OCI-LY1 (cell line): ENCODE measurements around the gene IMPDH2.

Experiments used
- H2AFZ ChIP-seq: fragments of 200-600 bp; sonication (generic), shearing (Covaris generic); 2 replicates; pipeline ENCODE4 v1.6.0; 2014; ENCODE audit warnings: antibody characterized with exemption, mild to moderate bottlenecking, low read length
- H3F3A ChIP-seq: fragments of 200-600 bp; sonication (generic), shearing (Covaris generic); 2 replicates; pipeline ENCODE4 v1.6.0; 2014; ENCODE audit warnings: mild to moderate bottlenecking, antibody characterized with exemption, low read length, moderate library complexity; ENCODE audit not compliant: insufficient read depth
- H3K27ac ChIP-seq: fragments of 200-600 bp; sonication (generic); 2 replicates; pipeline ENCODE4 v1.5.1; 2014; ENCODE audit warnings: low read length, mixed run types, mild to moderate bottlenecking, low read depth; ENCODE audit not compliant: poor library complexity, severe bottlenecking
- H3K27me3 ChIP-seq: fragments of 200-600 bp; sonication (generic); 2 replicates; pipeline ENCODE4 v1.6.0; 2014; ENCODE audit warnings: antibody characterized with exemption, mild to moderate bottlenecking, low read length, moderate library complexity; ENCODE audit not compliant: insufficient read depth
- H3K36me3 ChIP-seq: fragments of 200-600 bp; sonication (generic); 2 replicates; pipeline ENCODE4 v1.6.1; 2014; ENCODE audit warnings: mild to moderate bottlenecking, antibody characterized with exemption, low read length, moderate library complexity, mixed read lengths; ENCODE audit not compliant: insufficient read depth
- H3K4me1 ChIP-seq: fragments of 200-600 bp; sonication (generic); 2 replicates; pipeline ENCODE4 v1.5.1; 2014; ENCODE audit warnings: mild to moderate bottlenecking, low read length, moderate library complexity; ENCODE audit not compliant: insufficient read depth, severe bottlenecking
- H3K4me2 ChIP-seq: fragments of 200-600 bp; sonication (generic), shearing (Covaris generic); 2 replicates; pipeline ENCODE4 v1.6.1; 2014; ENCODE audit warnings: low read length
- H3K4me3 ChIP-seq: fragments of 200-600 bp; sonication (generic); 2 replicates; pipeline ENCODE4 v1.5.1; 2014; ENCODE audit warnings: low read length, low read depth, mild to moderate bottlenecking, mixed read lengths; ENCODE audit not compliant: poor library complexity, severe bottlenecking
- H3K79me2 ChIP-seq: fragments of 200-600 bp; shearing (Covaris generic); 2 replicates; pipeline ENCODE4 v1.6.1; 2016; ENCODE audit warnings: mixed run types, low read length, mixed read lengths; ENCODE audit not compliant: insufficient read depth
- H3K9ac ChIP-seq: fragments of 200-600 bp; sonication (generic), shearing (Covaris generic); 2 replicates; pipeline ENCODE4 v1.6.1; 2014; ENCODE audit warnings: mild to moderate bottlenecking, low read length, mixed read lengths
- H3K9me2 ChIP-seq: fragments of 200-600 bp; sonication (generic), shearing (Covaris generic); 2 replicates; pipeline ENCODE4 v1.6.1; 2014; ENCODE audit warnings: low read depth, mild to moderate bottlenecking, low read length, mixed read lengths
- H3K9me3 ChIP-seq: fragments of 200-600 bp; shearing (Covaris generic); 2 replicates; pipeline ENCODE4 v1.6.1; 2014; ENCODE audit warnings: low read length, mixed read lengths
- H4K20me1 ChIP-seq: fragments of 200-600 bp; sonication (generic), shearing (Covaris generic); 2 replicates; pipeline ENCODE4 v1.6.0; 2016; ENCODE audit warnings: mild to moderate bottlenecking, low read length; ENCODE audit not compliant: insufficient read depth
- EZH2 ChIP-seq: fragments of 200-600 bp; sonication (generic), shearing (Covaris generic); IDR thresholded peaks from 2 replicates; pipeline ENCODE4 v1.8.0; 2017; ENCODE audit warnings: borderline replicate concordance, mixed run types, mild to moderate bottlenecking, antibody characterized with exemption, low read length, moderate library complexity, mixed read lengths
- TF ChIP-seq, protein P1 (sequence below): fragments of 200-600 bp; sonication (generic), shearing (Covaris generic); IDR thresholded peaks from 2 replicates; pipeline ENCODE4 v1.5.1; 2017; ENCODE audit warnings: mild to moderate bottlenecking, antibody characterized with exemption, low read length, moderate library complexity, mixed read lengths

Gene IMPDH2

GRCh38 chr3:49023775-49024174 lies 5.4 kb downstream of the IMPDH2 start:
- no peak overlapping the region for H3K4me3 ChIP-seq
- peaks cover 58% of the 10 kb centered on the region for H3K36me3 ChIP-seq
- no peaks in the 10 kb centered on the region for H3K9me2 ChIP-seq
- no peak for TF ChIP-seq EZH2
- TF ChIP-seq, protein P1, sequence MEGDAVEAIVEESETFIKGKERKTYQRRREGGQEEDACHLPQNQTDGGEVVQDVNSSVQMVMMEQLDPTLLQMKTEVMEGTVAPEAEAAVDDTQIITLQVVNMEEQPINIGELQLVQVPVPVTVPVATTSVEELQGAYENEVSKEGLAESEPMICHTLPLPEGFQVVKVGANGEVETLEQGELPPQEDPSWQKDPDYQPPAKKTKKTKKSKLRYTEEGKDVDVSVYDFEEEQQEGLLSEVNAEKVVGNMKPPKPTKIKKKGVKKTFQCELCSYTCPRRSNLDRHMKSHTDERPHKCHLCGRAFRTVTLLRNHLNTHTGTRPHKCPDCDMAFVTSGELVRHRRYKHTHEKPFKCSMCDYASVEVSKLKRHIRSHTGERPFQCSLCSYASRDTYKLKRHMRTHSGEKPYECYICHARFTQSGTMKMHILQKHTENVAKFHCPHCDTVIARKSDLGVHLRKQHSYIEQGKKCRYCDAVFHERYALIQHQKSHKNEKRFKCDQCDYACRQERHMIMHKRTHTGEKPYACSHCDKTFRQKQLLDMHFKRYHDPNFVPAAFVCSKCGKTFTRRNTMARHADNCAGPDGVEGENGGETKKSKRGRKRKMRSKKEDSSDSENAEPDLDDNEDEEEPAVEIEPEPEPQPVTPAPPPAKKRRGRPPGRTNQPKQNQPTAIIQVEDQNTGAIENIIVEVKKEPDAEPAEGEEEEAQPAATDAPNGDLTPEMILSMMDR = no peak
- H3K79me2 ChIP-seq = peaks cover 13% of the 10 kb centered on the region; the same call in 1 of the 2 replicates
- no peaks in the 10 kb centered on the region for H3K27me3 ChIP-seq
- no peak overlapping the region for H2AFZ ChIP-seq
- no peaks in the 10 kb centered on the region for H3F3A ChIP-seq
- H3K27ac ChIP-seq = no peak overlapping the region
- no peak overlapping the region for H3K4me2 ChIP-seq
- H3K9ac ChIP-seq = no peak overlapping the region
- peaks cover 63% of the 10 kb centered on the region for H3K4me1 ChIP-seq
- H3K9me3 ChIP-seq = no peaks in the 10 kb centered on the region
- H4K20me1 ChIP-seq = no peaks in the 10 kb centered on the region

DNA sequence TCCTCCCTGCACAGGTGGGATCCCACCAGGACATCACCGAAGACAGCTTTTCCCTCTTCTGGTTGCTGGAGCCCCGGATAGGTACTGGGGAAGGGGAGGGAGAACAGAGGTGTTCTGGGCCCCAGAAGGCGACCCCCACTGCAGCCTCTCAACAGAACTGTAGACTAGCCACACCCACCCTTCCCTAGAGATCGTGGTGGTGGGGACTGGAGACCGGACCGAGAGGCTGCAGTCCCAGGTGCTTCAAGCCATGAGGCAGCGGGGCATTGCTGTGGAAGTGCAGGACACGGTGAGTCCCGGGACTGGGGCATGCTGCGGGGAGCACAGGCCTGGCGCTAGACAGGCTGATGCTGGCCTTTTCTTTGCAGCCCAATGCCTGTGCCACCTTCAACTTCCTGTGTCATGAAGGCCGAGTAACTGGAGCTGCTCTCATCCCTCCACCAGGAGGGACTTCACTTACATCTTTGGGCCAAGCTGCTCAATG lies 6.5 kb downstream of the IMPDH2 start:
- H3K27me3 ChIP-seq = no peaks in the 10 kb centered on the region
- H2AFZ ChIP-seq = no peak overlapping the region
- H4K20me1 ChIP-seq = no peaks in the 10 kb centered on the region
- peak overlapping the region; percentile 95 for H3K4me3 ChIP-seq
- H3K9me2 ChIP-seq = no peaks in the 10 kb centered on the region
- peak overlapping the region; percentile 91 for H3K9ac ChIP-seq
- no peaks in the 10 kb centered on the region for H3K9me3 ChIP-seq
- no peaks in the 10 kb centered on the region for H3F3A ChIP-seq
- TF ChIP-seq, protein P1 = no peak
- TF ChIP-seq EZH2 = no peak
- peaks cover 58% of the 10 kb centered on the region for H3K4me1 ChIP-seq
- peaks cover 13% of the 10 kb centered on the region; the same call in 1 of the 2 replicates for H3K79me2 ChIP-seq
- peaks cover 47% of the 10 kb centered on the region for H3K36me3 ChIP-seq
- peak overlapping the region; percentile 98 for H3K4me2 ChIP-seq
- peak overlapping the region; percentile 96 for H3K27ac ChIP-seq

DNA sequence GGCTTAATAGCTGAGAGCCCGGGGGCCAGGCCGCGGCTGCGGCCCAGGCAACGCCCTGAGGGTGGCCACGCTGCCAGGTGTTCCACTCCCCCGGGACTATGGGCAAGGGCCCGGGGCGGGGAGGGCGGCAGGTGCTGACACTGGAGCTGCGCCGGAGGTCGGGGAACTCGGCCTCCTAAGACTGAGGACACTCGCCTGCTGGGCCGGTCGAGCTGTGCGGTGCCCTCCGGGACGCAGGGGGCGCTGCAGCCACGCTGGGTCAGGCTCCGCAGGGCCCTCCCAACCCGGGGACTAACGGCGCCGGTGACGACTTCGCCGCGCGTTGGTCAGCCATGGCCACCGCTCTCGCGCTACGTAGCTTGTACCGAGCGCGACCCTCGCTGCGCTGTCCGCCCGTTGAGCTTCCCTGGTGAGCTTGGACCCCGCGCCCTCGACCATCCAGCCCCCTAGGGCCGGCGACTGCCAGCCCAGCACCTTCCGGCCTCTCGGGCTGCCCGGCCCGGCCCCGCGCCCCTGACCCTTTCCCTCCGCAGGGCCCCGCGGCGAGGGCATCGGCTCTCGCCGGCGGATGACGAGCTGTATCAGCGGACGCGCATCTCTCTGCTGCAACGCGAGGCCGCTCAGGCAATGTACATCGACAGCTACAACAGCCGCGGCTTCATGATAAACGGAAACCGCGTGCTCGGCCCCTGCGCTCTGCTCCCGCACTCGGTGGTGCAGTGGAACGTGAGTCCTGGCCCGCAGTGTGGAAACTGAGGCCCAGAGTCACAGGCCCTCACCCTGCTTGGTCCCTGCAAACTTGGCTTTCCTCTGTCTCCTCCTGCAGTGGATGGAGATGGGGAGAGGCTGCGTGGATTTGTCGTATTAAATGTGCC lies 7.1 kb downstream of the IMPDH2 start, which contains the start of gene NDUFAF3:
TSS of gene NDUFAF3 (plus strand) at position 309 of the 875 bp plus-strand sequence. CDS start at position 333, 24 bp downstream.
- Histone ChIP-seq H3F3A (0 out of 2 replicates have a peak, but pooled peaks cover 6% of the 10 kb centered on the region), H3K9ac (peak within 1 kb of the TSS; percentile 95), H3K4me3 (peak within 1 kb of the TSS; percentile 95), H3K27me3 (no peaks in the 10 kb centered on the region), H3K79me2 (peaks cover 13% of the 10 kb centered on the region; the same call in 1 of the 2 replicates), H3K4me1 (peaks cover 58% of the 10 kb centered on the region), H3K36me3 (peaks cover 41% of the 10 kb centered on the region), H2AFZ (no peak within 1 kb of the TSS), H3K9me3 (no peaks in the 10 kb centered on the region), H3K27ac (peak within 1 kb of the TSS; percentile 96), H3K4me2 (peak within 1 kb of the TSS; percentile 98), H3K9me2 (no peaks in the 10 kb centered on the region), H4K20me1 (no peaks in the 10 kb centered on the region)
- no peak for TF ChIP-seq EZH2
- TF ChIP-seq, protein P1 = peak; percentile 85
